Fibroblast of lung (primary cell): ENCODE data around the gene ENPP7.

Experiments
- EZH2 ChIP-seq: IDR thresholded peaks from 2 replicates; pipeline ENCODE4 v1.5.1; 2012; ENCODE audit warnings: low read length, control low read depth, mild to moderate bottlenecking; ENCODE audit errors: missing control alignments
- TF ChIP-seq, protein P1 (sequence below), 2 donors: IDR thresholded peaks in 1 of 2; conservative IDR thresholded peaks in 1 of 2; 1 replicate in 1 of 2; 2 replicates in 1 of 2; pipeline ENCODE4 v1.5.1; 2011 to 2012; ENCODE audit warnings: low read length in 2 of 2, control low read depth in 1 of 2, inconsistent platforms in 1 of 2, low read depth in 1 of 2, mild to moderate bottlenecking in 1 of 2

DNA sequence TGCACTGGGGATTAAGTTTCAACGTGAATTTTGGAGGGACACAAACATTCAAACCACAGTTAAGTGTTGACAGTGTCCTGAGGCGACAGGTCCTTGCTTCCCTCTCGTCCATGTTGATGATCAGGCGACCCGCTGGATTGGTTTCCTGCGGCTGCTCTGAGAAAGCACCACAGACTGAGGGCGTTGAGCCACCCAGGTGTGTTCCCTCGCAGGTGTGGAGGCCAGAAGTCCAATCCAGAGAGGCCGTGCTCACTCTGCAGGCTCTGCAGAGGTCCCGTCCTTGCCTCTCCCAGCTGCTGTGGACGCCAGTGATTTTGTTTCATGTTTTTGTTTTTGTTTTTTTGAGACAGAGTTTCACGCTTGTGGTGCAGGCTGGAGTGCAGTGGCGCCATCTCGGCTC, 24.8 kb downstream of the ENPP7 start:
- TF ChIP-seq, protein P1, sequence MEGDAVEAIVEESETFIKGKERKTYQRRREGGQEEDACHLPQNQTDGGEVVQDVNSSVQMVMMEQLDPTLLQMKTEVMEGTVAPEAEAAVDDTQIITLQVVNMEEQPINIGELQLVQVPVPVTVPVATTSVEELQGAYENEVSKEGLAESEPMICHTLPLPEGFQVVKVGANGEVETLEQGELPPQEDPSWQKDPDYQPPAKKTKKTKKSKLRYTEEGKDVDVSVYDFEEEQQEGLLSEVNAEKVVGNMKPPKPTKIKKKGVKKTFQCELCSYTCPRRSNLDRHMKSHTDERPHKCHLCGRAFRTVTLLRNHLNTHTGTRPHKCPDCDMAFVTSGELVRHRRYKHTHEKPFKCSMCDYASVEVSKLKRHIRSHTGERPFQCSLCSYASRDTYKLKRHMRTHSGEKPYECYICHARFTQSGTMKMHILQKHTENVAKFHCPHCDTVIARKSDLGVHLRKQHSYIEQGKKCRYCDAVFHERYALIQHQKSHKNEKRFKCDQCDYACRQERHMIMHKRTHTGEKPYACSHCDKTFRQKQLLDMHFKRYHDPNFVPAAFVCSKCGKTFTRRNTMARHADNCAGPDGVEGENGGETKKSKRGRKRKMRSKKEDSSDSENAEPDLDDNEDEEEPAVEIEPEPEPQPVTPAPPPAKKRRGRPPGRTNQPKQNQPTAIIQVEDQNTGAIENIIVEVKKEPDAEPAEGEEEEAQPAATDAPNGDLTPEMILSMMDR (conservative IDR thresholded peaks at IDR 0.05 in 1 of 2, IDR thresholded peaks at IDR 0.05 in 1 of 2; ENCODE audit: low read depth in 1 of 2, low read length in 2 of 2), result no peak
- TF ChIP-seq EZH2, result no peak
